ENCODE results near the gene MRPL51.

GRCh38 chr12:6451348-6452244, 41.5 kb downstream of the MRPL51 start, which contains the start of gene TAPBPL:
- TF ChIP-seq CTCF (conservative IDR thresholded peaks at IDR 0.05): no peak
- no peak for TF ChIP-seq ZFX (IDR thresholded peaks at IDR 0.05)

Data from C4-2B (cell line).